Lower leg skin (tissue), 4 donors: ENCODE results near the gene OPTC. TPM values are rescaled to one million over a fixed set of nuclear protein-coding genes. Genes with fewer than 3 reads are reported as not detected.
"Not testable (repeated sequence)": the region's sequence is repeated elsewhere in the genome, so short reads cannot be mapped to it uniquely, and the experiment has no call there.

ENCODE experiments used
- DNase-seq, 2 donors: peaks; one replicate each; pipeline ENCODE4 v3.0.0-alpha.2; 2019; ENCODE audit warnings: low spot score in 2 of 2
- H3K4me3 ChIP-seq: fragments of 200-600 bp; sonication (generic); 2 replicates; pipeline ENCODE4 v1.5.1; 2017; ENCODE audit warnings: mild to moderate bottlenecking, low read depth; ENCODE audit not compliant: poor library complexity, severe bottlenecking
- CTCF ChIP-seq, 3 donors: fragments of 450-650 bp; IDR thresholded peaks; one replicate each; pipeline ENCODE4 v1.5.1; 2016; ENCODE audit warnings: antibody characterized with exemption in 3 of 3, mild to moderate bottlenecking in 3 of 3, moderate library complexity in 2 of 3
- POLR2A ChIP-seq, 2 donors: fragments of 450-650 bp; IDR thresholded peaks; one replicate each; pipeline ENCODE4 v1.6.1; 2016 to 2017; ENCODE audit warnings: antibody characterized with exemption in 2 of 2, mild to moderate bottlenecking in 1 of 2, moderate library complexity in 1 of 2
- WGBS, 2 donors: methylation state at CpG; one replicate each; pipeline ENCODE4 v1.1.5; 2018; 5-methylcytosine and 5-hydroxymethylcytosine counted together
- intact Hi-C: fragments of 100-400 bp; cut with DNase I; formaldehyde crosslinking; loops from one replicate; pipeline ENCODE4 v1.15.0; 2023; ENCODE audit warnings: low total_unique reads
- total RNA-seq, 4 donors: library from RNA; depleted of rRNA; stranded (reverse); fragments of >200 nt; gene quantifications; one replicate each; pipeline ENCODE4 v1.1.0, GENCODE V29; 2016

Gene OPTC
- total RNA-seq, 4 donors from 2014 or later, result not detected

GRCh38 chr1:203516906-203517305, 23.0 kb downstream of the OPTC start:
- intact Hi-C loops, result loop anchor here (10.0 kb wide), 1 partner anchor 108 kb away; the partner anchor contains the start of gene ATP2B4

GRCh38 chr1:203517426-203518110, 23.6 kb downstream of the OPTC start:
- TF ChIP-seq CTCF (IDR thresholded peaks at IDR 0.05), result no peak
- no peak overlapping the region for H3K4me3 ChIP-seq
- DNase-seq, result no peak
- WGBS, 2 donors, result 63 to 80% methylated on average over 11 of the region's 11 CpGs
- intact Hi-C loops, result loop anchor here (10.0 kb wide), 1 partner anchor 107 kb away; the partner anchor contains the start of gene ATP2B4

More at GRCh38 chr1:203516906-203517305, 23.0 kb downstream of the OPTC start:
- H3K4me3 ChIP-seq, result no peak overlapping the region
- TF ChIP-seq CTCF (IDR thresholded peaks at IDR 0.05), result no peak
- no peak for TF ChIP-seq POLR2A (IDR thresholded peaks at IDR 0.05)
- no peak for DNase-seq
- 60 to 66% methylated on average over 5 of the region's 5 CpGs for WGBS, 2 donors

GRCh38 chr1:203518139-203518538, 24.2 kb downstream of the OPTC start:
- not testable (repeated sequence) for DNase-seq, H3K4me3 ChIP-seq
- 98 to 100% methylated on average over 4 of the region's 4 CpGs for WGBS, 2 donors
- intact Hi-C loops, result loop anchor here (10.0 kb wide), 1 partner anchor 107 kb away; the partner anchor contains the start of gene ATP2B4

GRCh38 chr1:203518541-203518940, 24.6 kb downstream of the OPTC start:
- no peak for DNase-seq
- H3K4me3 ChIP-seq, result no peak overlapping the region
- WGBS, 2 donors, result 94 to 95% methylated on average over 7 of the region's 7 CpGs
- intact Hi-C loops, result loop anchor here (10.0 kb wide), 1 partner anchor 106 kb away; the partner anchor contains the start of gene ATP2B4
- no peak for TF ChIP-seq CTCF (IDR thresholded peaks at IDR 0.05)
- TF ChIP-seq POLR2A (IDR thresholded peaks at IDR 0.05), result no peak

GRCh38 chr1:203519053-203519840, 25.3 kb downstream of the OPTC start:
- TF ChIP-seq CTCF (IDR thresholded peaks at IDR 0.05), result no peak
- TF ChIP-seq POLR2A (IDR thresholded peaks at IDR 0.05), result no peak
- H3K4me3 ChIP-seq, result no peak overlapping the region
- 76 to 90% methylated on average over 10 of the region's 10 CpGs for WGBS, 2 donors
- no peak for DNase-seq
- intact Hi-C loops, result loop anchor here (10.0 kb wide), 1 partner anchor 106 kb away; the partner anchor contains the start of gene ATP2B4

- no peak for DNase-seq
- intact Hi-C loops, result loop anchor here (10.0 kb wide), 1 partner anchor 105 kb away; the partner anchor contains the start of gene ATP2B4
- H3K4me3 ChIP-seq, result no peak overlapping the region
- 92 to 96% methylated on average over 6 of the region's 6 CpGs for WGBS, 2 donors
- no peak for TF ChIP-seq POLR2A (IDR thresholded peaks at IDR 0.05)
- TF ChIP-seq CTCF (IDR thresholded peaks at IDR 0.05), result no peak
These were observed 25.9 kb downstream of the OPTC start for GRCh38 chr1:203519896-203520295.
